Jurkat, Clone E6-1 (cell line): ENCODE data around the gene CDK6. TPM values are rescaled to one million over a fixed set of nuclear protein-coding genes. Genes with fewer than 3 reads are reported as not detected.
A peak's percentile ranks its signal among the peaks of the same experiment; 100 is the strongest.
"Not testable (repeated sequence)": the region's sequence is repeated elsewhere in the genome, so short reads cannot be mapped to it uniquely, and the experiment has no call there.

Experiments
- DNase-seq: peaks from one replicate; pipeline ENCODE4 v3.0.0-alpha.2; 2011; ENCODE audit warnings: low read depth, low spot score
- H3K4me3 ChIP-seq: 2 replicates; pipeline ENCODE4 v1.5.1; 2011; ENCODE audit warnings: mild to moderate bottlenecking, low read length, control low read depth, moderate library complexity
- polyA plus RNA-seq: library from polyadenylated mRNA; unstranded; fragments of >200 nt; gene quantifications from one replicate; pipeline ENCODE4 v1.2.1, GENCODE V29; 2012; ENCODE audit warnings: missing spikeins; ENCODE audit not compliant: insufficient read length, insufficient read depth

Gene CDK6
- 26.8 TPM for polyA plus RNA-seq

DNA sequence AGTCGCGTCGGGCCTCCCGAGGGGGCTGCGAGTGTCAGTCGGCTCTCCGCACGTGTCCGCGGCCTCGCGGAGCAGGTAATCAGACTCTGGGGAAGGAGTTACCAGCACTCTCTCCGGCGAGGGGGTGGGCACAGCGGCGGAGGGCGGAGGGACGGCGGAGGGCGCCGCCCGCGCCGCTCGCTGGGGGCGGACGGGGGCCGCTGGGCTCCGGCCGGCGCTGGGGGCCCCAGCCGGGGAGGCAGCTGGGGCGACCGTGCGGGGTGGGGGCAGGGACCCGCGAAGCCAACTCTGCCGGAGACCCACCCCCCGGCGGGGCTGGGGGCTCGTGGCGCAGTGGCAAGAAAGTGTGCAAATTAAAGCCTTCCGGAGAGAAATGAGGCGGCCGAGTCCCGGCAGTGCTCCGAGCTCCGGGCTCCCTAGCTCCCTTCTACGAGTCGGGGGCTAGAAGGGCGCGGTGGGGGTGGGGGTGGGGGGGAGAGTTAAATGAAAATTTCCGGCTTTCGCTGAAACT is at the start of gene CDK6:
TSS of gene CDK6 (minus strand) at position 85 of the 511 bp plus-strand sequence. CDS start 3,250 bp downstream, outside the sequence.
- DNase-seq, result no peak
- peak within 1 kb of the TSS; percentile 94 for H3K4me3 ChIP-seq

- not testable (repeated sequence) for H3K4me3 ChIP-seq, DNase-seq
These were observed 49.7 kb upstream of the CDK6 start for GRCh38 chr7:92886039-92886438.

DNA sequence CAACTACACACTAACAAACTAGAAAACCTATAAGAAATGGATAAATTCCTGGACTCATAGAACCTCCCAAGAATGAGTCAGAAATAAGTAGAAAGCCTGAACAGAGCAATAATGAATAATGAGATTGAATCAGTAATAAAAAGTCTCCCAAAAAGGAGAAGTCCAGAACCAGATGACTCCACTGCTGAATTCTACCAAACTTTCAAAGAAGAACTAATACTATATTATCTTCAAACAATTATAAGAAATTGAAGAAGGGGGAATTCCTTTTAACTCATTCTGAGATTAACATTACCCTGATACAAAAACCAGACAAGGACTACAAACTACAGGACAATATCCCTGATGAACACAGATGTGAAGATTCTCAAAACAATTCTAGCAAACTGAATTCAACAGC is 47.8 kb upstream of the CDK6 start:
- DNase-seq, result no peak

DNA sequence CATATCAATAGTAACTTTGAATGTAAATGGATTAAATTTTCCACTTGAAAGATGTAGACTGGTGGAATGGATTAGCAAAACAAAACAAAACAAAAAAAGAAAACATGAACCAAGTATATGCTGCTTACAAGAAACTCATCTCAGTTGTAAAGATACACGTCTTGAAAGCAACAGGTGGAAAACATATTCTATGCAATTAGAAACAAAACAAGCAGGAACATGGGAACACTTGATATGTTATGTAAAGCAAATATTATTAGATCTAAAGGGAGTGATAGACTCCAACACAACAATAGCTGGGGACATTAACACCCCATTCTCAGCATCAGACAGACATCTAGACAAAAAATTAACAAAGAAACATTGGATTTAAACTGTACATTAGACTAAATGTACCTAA is 46.4 kb upstream of the CDK6 start:
- no peak for DNase-seq
- H3K4me3 ChIP-seq, result no peak overlapping the region

More for the DNA sequence above, 47.8 kb upstream of the CDK6 start:
- no peak overlapping the region for H3K4me3 ChIP-seq

DNA sequence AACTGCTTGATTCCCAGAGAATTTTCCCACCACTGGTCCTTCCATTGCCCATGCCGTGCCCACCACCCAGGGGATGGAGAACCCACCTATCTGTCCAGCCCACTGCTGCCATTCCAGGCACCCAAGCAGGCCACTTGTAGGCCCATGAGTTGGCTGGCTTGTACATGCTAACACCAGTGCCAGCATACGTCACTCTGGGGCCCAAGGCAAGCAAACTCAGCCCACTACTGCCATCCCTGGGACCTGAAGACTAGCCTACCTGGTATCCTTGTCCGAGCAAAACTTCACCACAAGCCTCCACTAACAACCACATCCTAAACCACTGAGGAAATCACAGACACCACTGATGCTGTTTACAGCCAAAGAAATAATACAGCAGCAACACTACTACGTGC is 44.7 kb upstream of the CDK6 start:
- no peak for DNase-seq

GRCh38 chr7:92880212-92881090 is 44.1 kb upstream of the CDK6 start:
- DNase-seq, result no peak
- no peak overlapping the region for H3K4me3 ChIP-seq

More for the DNA sequence above, 44.7 kb upstream of the CDK6 start:
- no peak overlapping the region for H3K4me3 ChIP-seq

GRCh38 chr7:92877367-92877766 is 41.0 kb upstream of the CDK6 start:
- DNase-seq, result peak; percentile 73

DNA sequence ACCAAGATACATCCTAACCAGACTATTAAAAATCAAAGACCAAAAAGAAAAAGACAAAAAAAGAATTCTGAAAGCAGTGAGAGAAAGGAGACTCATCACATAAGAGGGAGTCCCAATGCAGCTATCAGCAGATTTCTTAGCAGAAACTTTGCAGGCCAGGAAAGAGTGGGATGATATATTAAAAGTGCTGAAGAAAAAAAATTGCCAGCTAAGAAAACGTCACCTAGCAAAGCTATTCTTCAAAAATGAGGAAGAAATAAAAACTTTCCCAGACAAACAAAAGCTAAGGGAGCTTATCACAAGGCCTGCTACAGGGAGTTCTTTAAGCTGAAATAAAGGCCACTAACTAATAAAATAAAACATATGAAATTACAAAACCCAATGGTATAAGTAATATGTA is 40.5 kb upstream of the CDK6 start:
- H3K4me3 ChIP-seq, result no peak overlapping the region

More at GRCh38 chr7:92877367-92877766, 41.0 kb upstream of the CDK6 start:
- no peak overlapping the region for H3K4me3 ChIP-seq

DNA sequence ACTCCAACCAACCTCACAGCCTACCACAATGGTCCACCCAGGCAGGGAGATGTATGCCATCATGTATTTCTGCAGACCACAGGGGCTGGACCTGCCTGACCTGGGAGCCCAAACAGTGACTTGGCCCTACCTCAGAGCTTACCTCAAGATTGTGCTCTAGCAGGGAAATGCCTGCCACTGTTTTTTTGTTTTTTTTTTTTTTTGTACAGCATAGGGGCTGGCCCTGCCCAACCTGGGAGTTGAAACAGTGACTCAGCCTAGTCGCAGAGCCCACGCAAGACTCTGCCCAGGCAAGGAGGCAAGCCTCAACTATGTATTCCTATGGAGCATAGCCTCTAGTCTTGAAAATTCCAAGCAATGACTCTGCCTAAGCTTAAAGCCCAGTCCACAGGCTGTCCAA is 39.3 kb upstream of the CDK6 start:
- H3K4me3 ChIP-seq, result no peak overlapping the region
- DNase-seq, result no peak

More for the DNA sequence above, 40.5 kb upstream of the CDK6 start:
- no peak for DNase-seq

- no peak overlapping the region for H3K4me3 ChIP-seq
- DNase-seq, result no peak
These were observed 38.8 kb upstream of the CDK6 start for GRCh38 chr7:92875173-92875572.

- DNase-seq, result no peak
- H3K4me3 ChIP-seq, result no peak overlapping the region
These were observed 38.2 kb upstream of the CDK6 start for GRCh38 chr7:92874567-92874966.

GRCh38 chr7:92873776-92874175 is 37.4 kb upstream of the CDK6 start:
- DNase-seq, result no peak
- no peak overlapping the region for H3K4me3 ChIP-seq

DNA sequence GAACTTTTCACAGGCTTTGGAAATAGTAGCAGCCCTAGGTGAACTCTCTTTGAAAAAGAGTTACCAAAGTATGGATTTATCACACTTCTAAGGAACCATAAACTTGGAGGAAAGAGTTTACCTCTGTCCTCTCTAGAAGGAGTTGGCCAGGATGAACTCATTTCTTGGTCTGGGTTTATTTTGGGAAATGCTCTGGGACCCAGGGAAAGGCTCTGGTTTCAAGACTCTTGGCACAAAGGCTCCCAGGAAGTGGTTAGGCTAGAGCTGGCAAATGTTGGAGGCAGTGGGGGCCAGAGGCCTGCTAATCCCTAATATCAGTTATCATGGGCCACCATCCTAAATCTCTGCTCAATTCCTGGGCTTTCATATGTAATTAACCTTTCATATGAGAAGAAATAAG is 36.3 kb upstream of the CDK6 start:
- DNase-seq, result no peak
- H3K4me3 ChIP-seq, result no peak overlapping the region

DNA sequence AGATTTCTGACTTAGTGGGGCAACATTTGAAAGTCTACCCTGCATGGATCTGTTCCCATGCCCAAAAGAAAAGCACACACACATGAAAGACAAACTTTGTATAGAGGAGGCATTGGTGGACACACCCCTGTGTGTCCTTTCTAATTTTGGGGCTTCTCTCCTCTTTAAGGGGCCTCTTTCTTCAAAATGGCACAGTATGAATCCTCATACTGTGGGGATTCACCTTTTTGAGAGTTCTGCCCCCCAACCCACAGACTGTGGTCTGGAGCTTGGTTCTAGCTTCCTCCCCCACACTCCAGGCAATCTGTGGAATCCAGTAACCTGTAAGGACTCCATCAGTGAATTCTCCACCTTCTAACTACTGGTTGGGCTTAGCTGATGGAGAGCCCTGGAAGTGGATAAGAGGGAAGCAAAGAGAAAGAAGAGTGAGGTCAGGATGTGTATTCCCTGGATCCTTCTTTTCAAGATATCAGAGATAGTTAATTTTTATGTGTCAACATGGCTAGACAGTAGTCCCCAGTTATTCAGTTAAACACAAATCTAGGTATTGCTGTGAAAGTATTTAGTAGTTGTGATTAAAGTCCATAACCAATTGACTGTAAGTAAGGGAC is 32.4 kb upstream of the CDK6 start:
- H3K4me3 ChIP-seq, result no peak overlapping the region
- DNase-seq, result no peak

- not testable (repeated sequence) for H3K4me3 ChIP-seq
- peak; percentile 61 for DNase-seq
These were observed 27.8 kb upstream of the CDK6 start for GRCh38 chr7:92864169-92864568.

DNA sequence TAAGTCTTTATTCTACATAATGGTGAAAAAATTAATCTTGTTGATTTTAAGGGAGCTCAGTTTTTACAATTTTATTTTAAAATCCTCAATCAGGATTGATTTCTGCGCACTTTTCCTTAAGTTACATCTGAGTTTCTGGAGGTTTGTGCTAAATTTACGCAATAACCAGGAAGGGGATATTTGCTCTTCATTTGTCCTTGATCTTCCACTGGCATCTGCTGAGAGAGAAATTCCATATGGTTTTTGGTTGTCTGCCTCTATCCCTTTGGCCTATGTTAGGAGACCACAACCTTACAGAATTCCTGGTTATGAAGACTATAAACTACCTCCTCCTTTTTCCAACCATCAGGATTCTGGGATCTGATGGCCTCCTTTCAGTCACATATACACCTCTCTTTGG is 20.1 kb upstream of the CDK6 start:
- DNase-seq, result no peak
- H3K4me3 ChIP-seq, result no peak overlapping the region

- DNase-seq, result peak; percentile 68
- H3K4me3 ChIP-seq, result no peak overlapping the region
These were observed 18.3 kb upstream of the CDK6 start for GRCh38 chr7:92854501-92855238.

DNA sequence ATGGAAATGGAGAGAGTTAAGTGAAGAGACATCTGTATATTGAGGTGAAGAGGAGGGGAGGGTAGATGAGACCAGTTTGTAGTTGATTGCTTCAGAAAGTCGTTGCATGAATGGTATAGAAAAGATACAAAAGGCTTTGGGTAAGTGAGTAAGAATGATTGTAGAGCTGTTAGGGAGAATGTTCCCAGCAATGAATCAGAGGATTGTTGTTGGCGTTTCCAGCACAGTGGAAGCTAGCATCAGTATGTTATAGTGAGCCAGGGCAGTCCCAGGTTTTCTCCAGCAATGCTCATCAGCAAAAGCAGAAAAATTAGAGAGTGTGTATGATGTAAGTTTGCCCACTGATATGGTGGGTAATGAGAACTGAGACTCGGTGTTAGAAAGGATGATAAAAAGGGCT is 15.4 kb upstream of the CDK6 start:
- H3K4me3 ChIP-seq, result no peak overlapping the region
- DNase-seq, result no peak

- no peak for DNase-seq
- H3K4me3 ChIP-seq, result no peak overlapping the region
These were observed 14.1 kb upstream of the CDK6 start for GRCh38 chr7:92850516-92850915.

- DNase-seq, result no peak
- H3K4me3 ChIP-seq, result no peak overlapping the region
These were observed 12.9 kb upstream of the CDK6 start for GRCh38 chr7:92849322-92849721.
